GM12801 (cell line): ENCODE measurements around the gene AOX1.

ENCODE experiments used
- TF ChIP-seq, protein P1 (sequence below): IDR thresholded peaks from one replicate; pipeline ENCODE4 v1.5.1; 2011; ENCODE audit warnings: control low read depth; ENCODE audit not compliant: insufficient read length; ENCODE audit errors: extremely low read depth

AOX1 gene

DNA sequence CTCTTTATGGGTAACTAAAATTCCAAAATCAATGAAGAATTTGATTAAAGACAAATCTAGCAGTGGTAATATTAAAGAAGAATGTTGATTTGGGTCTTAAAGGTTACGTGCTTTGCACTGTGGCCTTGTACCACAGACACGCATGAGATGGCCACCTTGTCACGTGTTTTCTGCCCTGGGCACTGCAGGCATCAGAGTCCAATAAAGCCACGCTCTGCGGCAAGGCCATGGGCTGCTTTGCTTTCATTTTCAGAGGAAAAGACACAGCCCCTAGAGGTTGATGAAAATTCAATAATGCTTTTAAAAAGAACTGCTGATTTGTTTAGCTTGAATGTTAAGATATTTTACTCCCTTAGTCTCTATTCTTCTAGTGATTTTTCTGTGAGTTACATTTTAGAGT lies 30.4 kb downstream of the AOX1 start:
- TF ChIP-seq, protein P1, sequence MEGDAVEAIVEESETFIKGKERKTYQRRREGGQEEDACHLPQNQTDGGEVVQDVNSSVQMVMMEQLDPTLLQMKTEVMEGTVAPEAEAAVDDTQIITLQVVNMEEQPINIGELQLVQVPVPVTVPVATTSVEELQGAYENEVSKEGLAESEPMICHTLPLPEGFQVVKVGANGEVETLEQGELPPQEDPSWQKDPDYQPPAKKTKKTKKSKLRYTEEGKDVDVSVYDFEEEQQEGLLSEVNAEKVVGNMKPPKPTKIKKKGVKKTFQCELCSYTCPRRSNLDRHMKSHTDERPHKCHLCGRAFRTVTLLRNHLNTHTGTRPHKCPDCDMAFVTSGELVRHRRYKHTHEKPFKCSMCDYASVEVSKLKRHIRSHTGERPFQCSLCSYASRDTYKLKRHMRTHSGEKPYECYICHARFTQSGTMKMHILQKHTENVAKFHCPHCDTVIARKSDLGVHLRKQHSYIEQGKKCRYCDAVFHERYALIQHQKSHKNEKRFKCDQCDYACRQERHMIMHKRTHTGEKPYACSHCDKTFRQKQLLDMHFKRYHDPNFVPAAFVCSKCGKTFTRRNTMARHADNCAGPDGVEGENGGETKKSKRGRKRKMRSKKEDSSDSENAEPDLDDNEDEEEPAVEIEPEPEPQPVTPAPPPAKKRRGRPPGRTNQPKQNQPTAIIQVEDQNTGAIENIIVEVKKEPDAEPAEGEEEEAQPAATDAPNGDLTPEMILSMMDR: no peak

DNA sequence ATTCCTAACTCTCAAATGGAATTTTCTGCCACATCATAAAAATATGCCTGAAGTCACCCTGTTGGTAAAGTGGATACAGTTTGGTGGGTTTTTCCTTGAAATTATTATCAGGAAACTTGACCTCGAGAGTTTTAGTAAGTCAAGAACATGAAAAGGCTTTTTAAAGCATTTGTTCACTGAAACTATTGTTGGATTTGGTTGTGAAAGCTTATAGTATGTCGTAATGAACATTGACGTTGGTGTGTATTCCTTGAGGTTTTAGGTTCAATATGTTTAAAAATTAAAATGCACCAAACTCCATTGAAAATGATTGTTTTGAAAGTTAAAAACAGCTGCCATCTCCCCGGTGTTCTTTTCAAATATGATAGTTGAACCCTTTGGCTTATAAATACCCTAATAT lies 30.8 kb downstream of the AOX1 start:
- TF ChIP-seq, protein P1: no peak

DNA sequence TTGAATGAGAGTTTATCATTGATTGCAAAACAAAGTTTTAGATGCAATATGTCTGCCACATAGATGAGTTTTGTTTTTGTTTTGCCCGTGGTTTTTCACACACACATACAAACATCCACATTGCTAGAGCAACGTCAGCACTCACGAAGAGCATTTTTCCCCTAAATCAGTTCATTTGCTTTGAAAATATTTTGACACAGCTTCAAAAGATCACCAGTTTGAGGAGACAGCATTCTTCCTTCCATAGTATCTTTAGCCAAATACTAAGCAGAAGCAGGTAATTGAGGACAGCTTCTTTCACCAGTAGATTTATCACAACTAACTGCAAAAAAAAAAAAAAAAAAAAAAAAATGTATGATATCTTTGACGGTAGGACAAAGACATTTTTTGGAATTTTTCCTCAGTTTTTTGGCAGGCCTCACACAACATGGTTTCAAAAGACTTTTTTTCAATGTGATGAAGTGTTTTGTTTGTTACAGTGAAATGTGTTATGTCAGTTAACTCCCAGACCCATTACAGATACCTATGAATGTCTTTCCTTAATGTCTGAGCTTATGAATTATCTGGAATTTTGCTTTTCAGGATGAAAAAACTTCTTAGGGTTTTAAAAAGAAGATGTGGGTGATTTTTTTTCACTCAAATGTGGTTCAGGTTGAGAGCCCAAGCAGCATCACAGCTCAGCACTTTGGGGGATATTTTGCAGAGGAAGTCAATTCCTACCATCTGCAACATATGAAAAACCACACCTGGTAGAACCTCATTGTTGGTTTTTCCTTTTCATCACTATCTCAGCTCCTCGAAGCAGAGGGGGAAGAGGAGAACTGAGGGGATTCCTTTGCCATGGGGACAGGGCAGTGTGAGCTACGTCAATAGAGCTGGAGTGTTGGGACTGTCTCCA lies 31.6 kb downstream of the AOX1 start:
- TF ChIP-seq, protein P1: no peak

DNA sequence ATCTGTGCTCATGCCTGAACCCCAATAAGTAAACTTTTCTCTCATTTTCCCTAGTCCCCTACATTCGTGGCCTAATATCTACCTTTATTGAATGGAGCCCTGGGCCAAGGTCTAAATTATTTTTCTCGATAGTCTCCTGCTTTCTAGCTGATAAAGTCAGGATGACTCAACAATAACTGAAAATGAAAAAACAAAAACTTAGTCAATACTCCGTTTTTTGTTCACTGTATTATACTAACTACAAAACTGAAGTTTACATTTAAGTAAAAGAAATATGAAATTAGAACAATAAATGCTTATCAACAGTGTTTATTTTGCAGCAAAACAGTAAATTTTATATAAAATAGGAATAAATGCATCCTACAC lies 32.2 kb downstream of the AOX1 start:
- TF ChIP-seq, protein P1: no peak

DNA sequence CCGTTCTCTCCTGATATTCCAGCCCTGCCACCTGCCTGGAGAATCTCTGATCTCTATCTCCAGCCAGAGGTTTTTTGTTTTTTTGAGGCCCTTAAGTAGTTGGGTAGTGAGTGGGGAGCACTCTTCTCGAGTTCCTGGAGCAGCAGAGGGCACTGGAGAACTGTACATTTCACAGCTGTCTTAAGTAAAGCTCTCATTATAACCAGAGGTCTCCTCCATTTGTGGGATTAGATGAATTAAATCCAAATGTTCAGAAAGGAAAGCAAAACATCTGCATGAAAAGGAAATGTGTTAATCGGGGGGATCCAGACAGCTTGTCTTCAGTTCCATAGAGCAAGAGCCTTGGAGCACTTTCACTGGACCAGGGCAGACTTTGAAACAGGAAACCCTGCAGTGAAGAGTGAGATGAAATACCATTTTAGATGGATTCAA lies 32.8 kb downstream of the AOX1 start:
- TF ChIP-seq, protein P1: no peak

DNA sequence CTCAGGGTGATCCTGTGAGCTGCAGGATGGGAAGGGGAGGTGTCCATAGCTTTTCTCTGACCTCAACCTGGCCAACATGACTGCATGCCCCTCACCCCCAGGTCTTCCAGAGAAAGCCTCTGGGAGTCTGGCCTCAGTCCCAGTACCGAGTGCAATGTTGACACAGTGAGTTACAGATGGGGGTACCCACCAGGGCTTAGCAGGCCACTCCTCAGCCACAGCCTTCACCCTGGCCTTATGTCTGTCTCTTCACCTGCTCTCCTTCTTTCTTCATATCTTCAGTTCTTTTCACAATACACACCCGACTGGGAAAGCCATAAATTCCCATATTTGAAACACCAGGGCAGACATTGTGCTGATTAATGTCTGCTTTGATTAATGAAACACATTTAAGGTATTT lies 33.5 kb downstream of the AOX1 start:
- TF ChIP-seq, protein P1: no peak

DNA sequence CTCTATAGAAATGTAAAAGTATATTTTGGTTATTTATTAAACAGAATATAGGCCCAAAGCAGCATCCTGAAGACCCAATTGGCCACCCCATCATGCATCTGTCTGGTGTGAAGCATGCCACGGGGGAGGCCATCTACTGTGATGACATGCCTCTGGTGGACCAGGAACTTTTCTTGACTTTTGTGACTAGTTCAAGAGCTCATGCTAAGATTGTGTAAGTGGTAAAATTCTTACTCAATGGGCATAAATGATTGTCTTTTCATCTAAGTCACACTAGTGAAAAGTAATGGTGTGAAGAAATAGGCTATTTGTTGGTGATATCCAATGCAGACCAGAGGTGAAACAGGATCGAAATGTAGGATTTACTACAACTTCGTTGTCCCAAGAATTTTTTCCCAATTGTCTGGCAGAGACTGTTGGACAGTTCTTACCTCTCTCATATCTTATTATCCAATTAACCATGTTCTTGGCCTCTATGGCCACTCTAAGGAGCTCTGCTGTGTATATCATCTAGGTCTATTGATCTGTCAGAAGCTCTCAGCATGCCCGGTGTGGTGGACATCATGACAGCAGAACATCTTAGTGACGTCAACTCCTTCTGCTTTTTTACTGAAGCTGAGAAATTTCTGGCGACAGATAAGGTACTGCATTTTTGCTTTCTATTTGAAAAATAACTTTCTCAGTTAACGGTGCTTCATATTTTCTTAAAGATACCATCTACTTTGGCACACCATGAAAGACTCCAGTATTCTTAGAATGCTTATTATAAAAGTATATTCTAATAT lies 35.0 kb downstream of the AOX1 start:
- TF ChIP-seq, protein P1: no peak
